Loucy (cell line): Measurements from ENCODE around the gene TECTA.

Source experiments
- CTCF ChIP-seq: fragments of 200-600 bp; sonication (generic); conservative IDR thresholded peaks from 2 replicates; pipeline ENCODE4 v1.5.1; 2014; ENCODE audit warnings: mild to moderate bottlenecking, antibody characterized with exemption, low read length
- EZH2phosphoT487 ChIP-seq: fragments of 200-600 bp; IDR thresholded peaks from 2 replicates; pipeline ENCODE4 v1.6.1; 2018; ENCODE audit warnings: antibody characterized with exemption, mild to moderate bottlenecking, moderate library complexity, borderline replicate concordance

GRCh38 chr11:121161349-121161917, 60.4 kb downstream of the TECTA start:
- TF ChIP-seq CTCF (no peak), EZH2phosphoT487 (no peak)
